HPDE6-E6E7 (cell line): ENCODE measurements around the gene TLCD4.
"Not testable (repeated sequence)": the region's sequence is repeated elsewhere in the genome, so short reads cannot be mapped to it uniquely, and the experiment has no call there.

Experiments
- DNase-seq: peaks from one replicate; pipeline ENCODE4 v3.0.0; 2011; ENCODE audit warnings: missing footprints; ENCODE audit errors: extremely low spot score

Gene TLCD4

GRCh38 chr1:95154096-95154495, 36.9 kb downstream of the TLCD4 start:
- no peak for DNase-seq

- DNase-seq, result not testable (repeated sequence)
Observed at GRCh38 chr1:95165569-95165968, 48.4 kb downstream of the TLCD4 start.
